DMS53 treated with DMSO at 0.1 percent for 48 hours (cell line): Measurements from ENCODE around the gene IGF1R.
"Not testable (repeated sequence)": the region's sequence is repeated elsewhere in the genome, so short reads cannot be mapped to it uniquely, and the experiment has no call there.

Experiments used
- DNase-seq: peaks from one replicate; lab custom pipeline; 2025; ENCODE audit not compliant: unreplicated experiment; lab: John Stamatoyannopoulos, UW

Gene IGF1R

DNA sequence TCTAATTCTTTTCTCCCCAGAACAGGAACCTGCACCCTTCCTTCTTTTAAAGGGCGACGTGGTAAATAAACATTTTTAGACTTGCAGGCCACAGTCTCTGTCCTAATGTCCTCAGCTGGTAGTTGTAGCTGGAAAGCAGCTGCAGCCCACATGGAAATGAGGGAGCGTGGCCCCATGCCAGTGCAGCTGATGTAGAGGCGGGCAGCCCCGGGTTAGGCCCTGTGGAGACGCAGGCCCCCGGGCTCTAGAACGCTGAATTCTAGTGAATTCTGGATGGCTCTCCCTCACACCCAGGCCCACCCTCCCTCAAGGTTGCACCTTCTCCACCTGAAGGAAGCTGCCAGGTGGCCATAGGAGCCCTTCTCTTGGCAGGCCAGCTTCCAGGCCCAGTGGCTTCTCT, 307.0 kb downstream of the IGF1R start:
- no peak for DNase-seq

DNA sequence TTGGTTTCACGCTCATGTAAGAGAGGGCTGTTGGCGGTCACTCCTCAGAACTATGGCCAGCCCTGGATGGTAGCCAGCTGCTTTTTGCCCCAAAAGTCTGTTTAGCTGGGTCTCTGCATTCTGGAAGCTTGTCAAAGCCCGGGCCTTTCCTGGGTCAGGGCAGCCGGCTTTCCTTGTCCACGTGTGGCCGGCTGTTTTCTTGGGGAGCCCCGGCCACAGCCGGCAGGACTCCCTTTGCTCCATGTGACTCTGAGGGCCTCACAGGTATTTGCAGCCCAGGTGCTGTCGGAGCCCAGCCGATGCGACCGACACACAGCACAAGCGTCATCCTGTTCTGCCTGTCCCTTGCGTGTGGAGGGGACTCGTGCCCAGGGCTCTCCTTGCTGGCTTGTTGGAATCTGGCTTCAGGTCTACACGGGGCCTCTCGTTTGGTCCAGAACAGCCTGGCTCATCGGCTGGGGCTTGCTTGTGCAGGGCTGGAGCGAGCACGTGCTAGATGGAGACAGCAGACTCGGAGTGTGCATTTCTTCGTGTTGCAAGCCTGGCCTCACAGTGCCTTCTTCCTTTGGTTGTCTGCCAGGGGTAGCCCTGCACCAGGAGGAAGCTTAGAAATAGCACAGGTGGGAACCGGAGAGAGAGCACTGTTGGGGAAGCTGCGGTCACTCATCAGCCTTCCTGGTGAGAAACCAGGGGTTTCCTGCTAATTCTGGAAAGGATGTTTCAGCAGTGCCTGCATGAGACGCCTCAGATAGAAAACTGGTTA, 307.8 kb downstream of the IGF1R start:
- no peak for DNase-seq

DNA sequence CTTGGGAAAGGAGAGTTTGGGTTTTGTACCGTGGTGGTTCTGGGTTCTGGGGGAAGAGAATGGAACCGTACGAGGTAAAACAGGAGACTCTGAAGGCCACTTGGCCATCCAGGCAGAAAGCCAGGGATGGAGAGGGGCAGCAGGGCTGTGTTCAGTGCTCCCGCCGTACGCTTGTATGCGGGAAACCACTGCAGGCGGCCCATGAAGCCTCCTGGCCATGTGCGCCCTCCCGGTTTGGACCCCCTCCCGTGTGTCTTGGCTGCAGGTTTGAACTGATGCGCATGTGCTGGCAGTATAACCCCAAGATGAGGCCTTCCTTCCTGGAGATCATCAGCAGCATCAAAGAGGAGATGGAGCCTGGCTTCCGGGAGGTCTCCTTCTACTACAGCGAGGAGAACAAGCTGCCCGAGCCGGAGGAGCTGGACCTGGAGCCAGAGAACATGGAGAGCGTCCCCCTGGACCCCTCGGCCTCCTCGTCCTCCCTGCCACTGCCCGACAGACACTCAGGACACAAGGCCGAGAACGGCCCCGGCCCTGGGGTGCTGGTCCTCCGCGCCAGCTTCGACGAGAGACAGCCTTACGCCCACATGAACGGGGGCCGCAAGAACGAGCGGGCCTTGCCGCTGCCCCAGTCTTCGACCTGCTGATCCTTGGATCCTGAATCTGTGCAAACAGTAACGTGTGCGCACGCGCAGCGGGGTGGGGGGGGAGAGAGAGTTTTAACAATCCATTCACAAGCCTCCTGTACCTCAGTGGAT, 308.6 kb downstream of the IGF1R start:
- DNase-seq = no peak

DNA sequence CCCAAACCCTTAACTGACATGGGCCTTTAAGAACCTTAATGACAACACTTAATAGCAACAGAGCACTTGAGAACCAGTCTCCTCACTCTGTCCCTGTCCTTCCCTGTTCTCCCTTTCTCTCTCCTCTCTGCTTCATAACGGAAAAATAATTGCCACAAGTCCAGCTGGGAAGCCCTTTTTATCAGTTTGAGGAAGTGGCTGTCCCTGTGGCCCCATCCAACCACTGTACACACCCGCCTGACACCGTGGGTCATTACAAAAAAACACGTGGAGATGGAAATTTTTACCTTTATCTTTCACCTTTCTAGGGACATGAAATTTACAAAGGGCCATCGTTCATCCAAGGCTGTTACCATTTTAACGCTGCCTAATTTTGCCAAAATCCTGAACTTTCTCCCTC, 309.3 kb downstream of the IGF1R start:
- no peak for DNase-seq

DNA sequence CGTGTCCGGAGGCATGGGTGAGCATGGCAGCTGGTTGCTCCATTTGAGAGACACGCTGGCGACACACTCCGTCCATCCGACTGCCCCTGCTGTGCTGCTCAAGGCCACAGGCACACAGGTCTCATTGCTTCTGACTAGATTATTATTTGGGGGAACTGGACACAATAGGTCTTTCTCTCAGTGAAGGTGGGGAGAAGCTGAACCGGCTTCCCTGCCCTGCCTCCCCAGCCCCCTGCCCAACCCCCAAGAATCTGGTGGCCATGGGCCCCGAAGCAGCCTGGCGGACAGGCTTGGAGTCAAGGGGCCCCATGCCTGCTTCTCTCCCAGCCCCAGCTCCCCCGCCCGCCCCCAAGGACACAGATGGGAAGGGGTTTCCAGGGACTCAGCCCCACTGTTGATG, 309.7 kb downstream of the IGF1R start:
- no peak for DNase-seq

DNA sequence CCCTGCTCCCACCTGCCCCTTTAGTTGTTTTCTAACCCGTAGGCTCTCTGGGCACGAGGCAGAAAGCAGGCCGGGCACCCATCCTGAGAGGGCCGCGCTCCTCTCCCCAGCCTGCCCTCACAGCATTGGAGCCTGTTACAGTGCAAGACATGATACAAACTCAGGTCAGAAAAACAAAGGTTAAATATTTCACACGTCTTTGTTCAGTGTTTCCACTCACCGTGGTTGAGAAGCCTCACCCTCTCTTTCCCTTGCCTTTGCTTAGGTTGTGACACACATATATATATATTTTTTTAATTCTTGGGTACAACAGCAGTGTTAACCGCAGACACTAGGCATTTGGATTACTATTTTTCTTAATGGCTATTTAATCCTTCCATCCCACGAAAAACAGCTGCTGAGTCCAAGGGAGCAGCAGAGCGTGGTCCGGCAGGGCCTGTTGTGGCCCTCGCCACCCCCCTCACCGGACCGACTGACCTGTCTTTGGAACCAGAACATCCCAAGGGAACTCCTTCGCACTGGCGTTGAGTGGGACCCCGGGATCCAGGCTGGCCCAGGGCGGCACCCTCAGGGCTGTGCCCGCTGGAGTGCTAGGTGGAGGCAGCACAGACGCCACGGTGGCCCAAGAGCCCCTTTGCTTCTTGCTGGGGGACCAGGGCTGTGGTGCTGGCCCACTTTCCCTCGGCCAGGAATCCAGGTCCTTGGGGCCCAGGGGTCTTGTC, 310.7 kb downstream of the IGF1R start:
- DNase-seq = no peak

DNA sequence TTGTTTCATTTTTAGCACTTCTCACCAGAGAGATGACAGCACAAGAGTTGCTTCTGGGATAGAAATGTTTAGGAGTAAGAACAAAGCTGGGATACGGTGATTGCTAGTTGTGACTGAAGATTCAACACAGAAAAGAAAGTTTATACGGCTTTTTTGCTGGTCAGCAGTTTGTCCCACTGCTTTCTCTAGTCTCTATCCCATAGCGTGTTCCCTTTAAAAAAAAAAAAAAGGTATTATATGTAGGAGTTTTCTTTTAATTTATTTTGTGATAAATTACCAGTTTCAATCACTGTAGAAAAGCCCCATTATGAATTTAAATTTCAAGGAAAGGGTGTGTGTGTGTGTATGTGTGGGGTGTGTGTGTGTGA, 311.3 kb downstream of the IGF1R start:
- no peak for DNase-seq

DNA sequence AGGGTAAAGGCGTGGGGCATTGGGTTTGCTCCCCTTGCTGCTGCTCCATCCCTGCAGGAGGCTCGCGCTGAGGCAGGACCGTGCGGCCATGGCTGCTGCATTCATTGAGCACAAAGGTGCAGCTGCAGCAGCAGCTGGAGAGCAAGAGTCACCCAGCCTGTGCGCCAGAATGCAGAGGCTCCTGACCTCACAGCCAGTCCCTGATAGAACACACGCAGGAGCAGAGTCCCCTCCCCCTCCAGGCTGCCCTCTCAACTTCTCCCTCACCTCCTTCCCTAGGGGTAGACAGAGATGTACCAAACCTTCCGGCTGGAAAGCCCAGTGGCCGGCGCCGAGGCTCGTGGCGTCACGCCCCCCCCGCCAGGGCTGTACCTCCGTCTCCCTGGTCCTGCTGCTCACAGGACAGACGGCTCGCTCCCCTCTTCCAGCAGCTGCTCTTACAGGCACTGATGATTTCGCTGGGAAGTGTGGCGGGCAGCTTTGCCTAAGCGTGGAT, 312.3 kb downstream of the IGF1R start:
- no peak for DNase-seq

DNA sequence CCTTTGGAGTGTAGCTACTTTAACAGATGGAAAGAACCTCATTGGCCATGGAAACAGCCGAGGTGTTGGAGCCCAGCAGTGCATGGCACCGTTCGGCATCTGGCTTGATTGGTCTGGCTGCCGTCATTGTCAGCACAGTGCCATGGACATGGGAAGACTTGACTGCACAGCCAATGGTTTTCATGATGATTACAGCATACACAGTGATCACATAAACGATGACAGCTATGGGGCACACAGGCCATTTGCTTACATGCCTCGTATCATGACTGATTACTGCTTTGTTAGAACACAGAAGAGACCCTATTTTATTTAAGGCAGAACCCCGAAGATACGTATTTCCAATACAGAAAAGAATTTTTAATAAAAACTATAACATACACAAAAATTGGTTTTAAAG, 315.1 kb downstream of the IGF1R start:
- DNase-seq = no peak

DNA sequence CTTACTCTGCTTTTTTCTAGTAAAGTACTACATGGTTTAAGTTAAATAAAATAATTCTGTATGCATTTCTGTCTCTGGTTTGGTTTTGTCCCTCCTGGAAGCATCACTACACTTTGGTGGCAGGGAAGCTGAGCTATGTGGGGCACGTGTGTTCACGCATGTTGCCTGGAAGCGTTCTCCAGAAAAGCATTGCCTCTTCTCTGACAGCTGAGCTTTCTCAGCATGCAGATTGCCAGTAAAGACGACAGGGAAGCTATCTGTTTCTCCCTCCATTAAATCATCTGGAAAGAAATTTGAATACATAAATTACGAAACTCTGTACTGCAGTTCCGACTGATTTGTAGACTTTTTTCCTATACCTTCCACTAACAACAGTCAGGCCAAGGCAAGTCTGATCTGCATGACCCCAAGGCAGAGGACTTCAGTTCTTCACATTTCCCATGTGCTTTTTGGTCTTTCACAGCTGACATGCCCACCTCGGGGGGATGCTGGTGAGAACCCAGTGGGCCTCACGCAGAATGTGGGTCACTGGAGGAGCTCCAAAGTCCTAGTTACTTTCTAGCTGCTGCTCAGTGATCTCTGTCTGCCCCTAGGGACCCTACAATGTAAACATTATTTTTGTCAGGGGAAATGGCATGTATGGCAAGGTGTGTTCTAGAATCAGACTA, 316.3 kb downstream of the IGF1R start:
- DNase-seq = no peak

DNA sequence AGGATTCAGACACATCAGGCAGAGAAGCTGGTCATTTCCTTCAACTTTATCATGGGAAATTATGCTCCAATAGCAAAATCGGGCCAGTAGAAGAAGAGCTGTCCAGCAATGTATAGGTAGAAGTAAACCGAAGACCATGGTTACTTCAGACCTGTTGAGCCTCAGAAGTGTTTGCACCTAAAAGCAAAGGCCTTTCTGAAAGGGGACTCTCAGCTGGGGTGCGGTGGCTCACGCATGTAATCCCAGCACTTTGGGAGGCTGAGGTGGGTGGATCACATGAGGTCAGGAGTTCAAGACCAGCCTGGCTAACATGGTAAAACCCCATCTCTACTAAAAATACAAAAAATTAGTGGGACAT, 316.8 kb downstream of the IGF1R start:
- not testable (repeated sequence) for DNase-seq

DNA sequence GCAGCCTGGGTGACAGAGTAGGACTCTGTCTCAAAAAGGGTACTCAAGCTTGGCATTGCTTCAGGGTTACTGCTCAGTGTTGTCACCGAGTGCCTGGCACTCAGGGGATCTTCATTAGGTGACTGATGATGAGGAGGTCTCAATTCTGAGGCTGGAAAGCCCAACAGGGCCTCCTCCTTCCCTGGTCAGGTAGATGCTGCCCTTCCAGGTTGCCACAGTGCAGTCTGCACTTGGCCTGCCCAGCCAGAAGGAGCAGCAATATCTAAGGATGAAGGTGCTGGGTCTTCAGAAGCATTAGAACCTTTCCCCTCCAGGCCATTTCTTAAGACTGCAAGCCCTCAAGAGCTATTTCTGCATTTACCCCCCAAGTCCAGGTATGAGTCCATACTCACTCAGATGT, 317.3 kb downstream of the IGF1R start:
- DNase-seq = no peak

DNA sequence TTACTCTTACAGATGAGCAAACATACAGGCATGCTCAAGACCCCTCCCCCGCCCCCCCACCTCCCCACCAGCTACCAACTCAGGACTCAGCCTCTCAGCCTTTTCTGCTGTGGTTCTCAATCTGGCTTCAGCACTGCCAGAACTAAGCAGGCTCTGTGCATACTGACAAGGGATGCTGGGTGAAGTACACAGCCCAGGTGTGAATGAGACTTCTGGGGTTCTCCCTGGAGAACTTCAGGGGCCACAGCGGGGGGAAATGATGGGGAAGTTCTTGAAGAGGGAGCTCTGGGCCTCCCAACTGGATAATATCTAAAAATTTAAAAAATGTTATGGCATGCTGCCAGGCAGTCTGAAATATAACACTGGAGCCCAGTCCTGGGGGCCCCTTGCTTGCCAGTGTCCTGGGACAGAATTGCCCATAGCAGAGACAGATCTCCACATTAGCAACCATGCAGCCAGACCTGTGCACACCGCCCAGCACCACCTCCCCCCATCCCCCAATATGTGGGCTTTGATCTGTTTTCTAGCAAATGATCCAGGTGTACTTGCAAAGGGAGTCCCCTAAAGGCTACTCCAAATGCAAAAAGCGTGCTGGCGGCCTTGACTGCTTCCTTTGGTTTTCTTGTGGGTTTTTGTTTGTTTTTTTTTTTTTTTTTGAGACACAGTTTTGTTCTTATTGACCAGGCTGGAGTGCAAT, 317.9 kb downstream of the IGF1R start:
- no peak for DNase-seq

DNA sequence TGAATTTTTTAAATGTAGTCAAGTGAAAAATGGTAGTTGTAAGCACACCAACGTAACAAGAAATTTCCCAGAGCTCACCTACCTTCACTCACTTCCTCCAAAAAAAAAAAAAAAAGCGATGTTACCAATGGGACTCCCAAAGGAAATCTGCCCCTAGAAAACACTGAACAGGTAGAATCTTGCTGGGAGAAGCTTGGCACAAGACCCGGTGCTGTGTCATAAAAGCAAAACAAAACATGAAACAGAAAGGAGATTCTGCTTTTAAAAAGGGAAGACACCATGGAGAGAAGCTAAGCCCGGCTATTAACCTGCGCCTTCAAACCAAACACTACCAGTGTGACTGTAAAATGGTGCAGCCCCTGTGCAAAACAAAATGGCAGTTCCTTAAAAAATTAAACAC, 318.8 kb downstream of the IGF1R start:
- no peak for DNase-seq

DNA sequence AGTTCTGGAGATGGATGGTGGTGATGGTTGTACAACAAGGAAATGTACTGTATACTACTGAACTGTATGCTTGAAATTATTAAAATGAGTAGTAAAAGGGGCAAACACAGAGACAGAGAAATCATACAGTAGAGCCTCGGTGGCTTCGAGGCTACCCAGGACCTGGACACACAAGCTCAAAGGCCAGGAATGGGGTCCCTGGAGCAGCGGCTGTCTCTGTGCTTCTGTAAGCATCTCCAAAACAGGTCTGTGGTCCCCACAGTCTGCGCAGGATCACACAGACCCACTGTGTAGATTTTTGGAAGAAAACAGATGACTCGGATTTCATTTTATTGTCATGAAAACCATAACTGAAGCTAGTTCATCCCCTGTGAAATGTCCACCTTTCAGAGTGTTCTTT, 319.6 kb downstream of the IGF1R start:
- no peak for DNase-seq

DNA sequence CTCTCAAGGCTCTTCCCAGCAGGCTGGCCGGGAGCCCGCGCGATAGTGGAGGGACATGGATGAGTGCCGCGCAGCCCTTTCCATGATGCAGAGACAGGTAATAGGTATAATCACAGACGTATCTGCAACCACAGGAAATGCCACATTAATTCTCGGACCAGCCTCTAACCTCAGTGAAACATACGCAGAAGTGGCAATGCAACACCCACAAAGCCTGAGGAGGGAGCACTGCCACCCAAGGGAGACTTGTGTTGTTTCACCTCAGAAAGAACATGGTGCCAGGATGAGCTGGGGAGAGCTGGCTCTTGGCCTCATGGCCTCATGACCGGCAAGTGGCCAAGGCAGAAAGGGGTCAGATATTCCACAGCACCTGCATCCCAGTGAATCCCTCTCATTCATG, 320.2 kb downstream of the IGF1R start:
- DNase-seq = no peak

DNA sequence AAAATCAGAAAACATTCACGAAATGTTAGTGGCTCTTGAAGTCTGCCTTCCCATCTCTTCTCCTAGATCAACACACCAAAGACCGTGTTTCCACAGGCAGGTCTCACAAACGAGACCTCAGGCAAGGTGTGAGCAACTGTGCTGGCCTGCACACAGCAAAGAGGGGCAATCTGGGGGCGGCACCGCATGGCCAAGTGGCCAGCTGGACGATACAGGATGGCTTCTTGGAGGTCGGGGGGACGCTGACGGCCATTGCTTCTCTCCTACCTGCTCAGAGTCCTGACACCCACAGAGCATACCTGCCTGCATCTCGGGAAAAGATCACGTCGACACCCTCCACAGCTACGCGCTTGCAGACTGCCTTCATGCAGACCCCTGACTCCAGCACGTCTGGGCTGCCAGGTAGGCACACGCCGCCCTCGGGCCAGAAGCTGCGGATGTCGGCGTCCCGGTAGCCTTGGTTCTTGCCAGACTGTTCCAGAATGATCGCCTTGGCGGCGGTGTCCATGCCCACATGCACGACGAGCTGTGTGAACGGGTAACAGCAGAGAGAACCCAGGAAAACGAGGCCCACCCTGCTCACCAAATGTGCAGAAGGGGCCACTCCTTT, 320.9 kb downstream of the IGF1R start:
- no peak for DNase-seq

DNA sequence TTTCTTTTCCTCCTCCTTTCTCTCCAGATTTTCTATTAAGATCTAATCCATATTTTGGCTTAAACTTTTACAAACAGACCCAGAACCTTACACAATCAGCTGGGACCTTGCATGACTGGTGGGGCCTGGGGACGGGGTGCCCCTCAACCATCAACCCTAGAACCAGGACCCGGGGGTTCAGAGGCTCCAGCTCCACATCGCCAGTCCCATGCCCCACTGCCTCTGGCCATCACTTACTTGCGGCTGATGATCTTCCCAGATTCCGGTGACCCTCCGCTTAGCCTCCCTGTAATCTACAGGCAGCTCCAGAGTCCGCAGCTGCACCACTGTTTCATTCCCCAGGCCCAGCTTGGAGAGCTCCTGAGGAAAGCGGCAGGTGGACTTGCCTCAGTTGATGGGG, 322.5 kb downstream of the IGF1R start:
- no peak for DNase-seq

DNA sequence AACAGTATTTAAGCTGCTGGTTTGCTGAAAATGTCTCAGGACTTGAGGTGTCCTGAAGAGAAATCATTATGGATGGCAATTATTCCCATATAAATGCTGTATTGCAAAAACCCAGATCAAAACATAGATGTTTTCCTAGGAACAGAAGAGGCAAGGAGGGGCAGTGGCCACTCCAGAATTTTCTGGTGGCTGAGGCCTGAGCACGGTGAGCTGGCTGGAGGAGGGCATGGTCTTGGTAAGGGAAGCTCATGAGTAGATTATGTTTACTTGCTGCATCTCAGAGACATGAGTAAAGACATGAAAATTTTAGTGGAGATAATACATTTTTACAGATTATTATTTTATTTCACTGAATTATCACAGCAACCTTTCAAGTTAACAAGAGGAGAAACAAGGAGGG, 328.2 kb downstream of the IGF1R start:
- no peak for DNase-seq

DNA sequence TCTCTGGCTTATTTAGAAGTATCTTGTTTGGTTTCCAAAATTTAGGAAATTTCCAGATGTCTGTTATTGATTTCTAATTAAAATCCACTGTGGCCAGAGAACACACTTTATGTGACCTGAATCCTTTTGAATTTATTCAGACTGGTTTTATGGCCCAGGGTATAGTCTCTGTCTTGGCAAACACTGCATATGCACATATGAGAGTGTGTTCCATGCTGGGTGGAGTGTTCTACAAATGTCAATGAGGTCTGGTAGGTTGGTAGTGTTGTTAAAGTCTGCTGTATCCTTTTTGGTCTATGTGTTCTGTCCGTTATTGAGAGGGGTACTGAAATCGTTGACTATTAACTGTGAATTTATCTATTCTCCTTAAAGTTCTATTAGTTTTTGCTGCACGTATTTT, 329.1 kb downstream of the IGF1R start:
- no peak for DNase-seq
